ENCODE results near the gene ADD1.

DNA sequence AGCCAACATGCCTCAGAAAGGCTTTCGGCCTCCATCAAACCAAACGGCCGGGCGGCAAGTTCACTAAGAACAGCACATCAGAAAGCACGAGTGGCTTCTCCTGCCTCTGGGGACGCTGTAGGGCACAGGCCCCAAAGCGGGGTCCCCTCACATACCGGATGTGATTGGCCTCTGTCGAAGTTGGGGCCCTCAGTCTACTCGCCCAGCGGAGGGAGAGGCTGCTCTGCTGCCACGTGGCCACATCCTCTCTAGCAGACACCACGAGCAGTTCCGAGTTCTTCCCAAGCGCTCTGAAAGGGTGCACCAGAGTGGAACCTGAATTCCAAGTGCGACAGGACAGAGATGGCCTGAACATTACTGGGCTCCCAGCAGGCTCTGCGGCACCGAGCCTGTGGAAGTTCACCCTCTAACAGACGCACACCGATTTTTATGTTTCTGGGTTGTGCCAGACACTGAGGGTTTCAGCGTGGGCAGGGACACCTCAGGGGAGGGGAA lies 98.4 kb downstream of the ADD1 start:
- TF ChIP-seq NR2F2 (IDR thresholded peaks at IDR 0.05) = no peak
- TF ChIP-seq, protein P1, sequence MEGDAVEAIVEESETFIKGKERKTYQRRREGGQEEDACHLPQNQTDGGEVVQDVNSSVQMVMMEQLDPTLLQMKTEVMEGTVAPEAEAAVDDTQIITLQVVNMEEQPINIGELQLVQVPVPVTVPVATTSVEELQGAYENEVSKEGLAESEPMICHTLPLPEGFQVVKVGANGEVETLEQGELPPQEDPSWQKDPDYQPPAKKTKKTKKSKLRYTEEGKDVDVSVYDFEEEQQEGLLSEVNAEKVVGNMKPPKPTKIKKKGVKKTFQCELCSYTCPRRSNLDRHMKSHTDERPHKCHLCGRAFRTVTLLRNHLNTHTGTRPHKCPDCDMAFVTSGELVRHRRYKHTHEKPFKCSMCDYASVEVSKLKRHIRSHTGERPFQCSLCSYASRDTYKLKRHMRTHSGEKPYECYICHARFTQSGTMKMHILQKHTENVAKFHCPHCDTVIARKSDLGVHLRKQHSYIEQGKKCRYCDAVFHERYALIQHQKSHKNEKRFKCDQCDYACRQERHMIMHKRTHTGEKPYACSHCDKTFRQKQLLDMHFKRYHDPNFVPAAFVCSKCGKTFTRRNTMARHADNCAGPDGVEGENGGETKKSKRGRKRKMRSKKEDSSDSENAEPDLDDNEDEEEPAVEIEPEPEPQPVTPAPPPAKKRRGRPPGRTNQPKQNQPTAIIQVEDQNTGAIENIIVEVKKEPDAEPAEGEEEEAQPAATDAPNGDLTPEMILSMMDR (IDR thresholded peaks at IDR 0.05; ENCODE audit: low read depth, low read length, missing input control) = no peak
- TF ChIP-seq RAD21 (IDR thresholded peaks at IDR 0.05) = no peak
- TF ChIP-seq, protein P2, sequence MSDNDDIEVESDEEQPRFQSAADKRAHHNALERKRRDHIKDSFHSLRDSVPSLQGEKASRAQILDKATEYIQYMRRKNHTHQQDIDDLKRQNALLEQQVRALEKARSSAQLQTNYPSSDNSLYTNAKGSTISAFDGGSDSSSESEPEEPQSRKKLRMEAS (IDR thresholded peaks at IDR 0.05) = no peak
- TF ChIP-seq SP1 (IDR thresholded peaks at IDR 0.05) = no peak
- TF ChIP-seq TAF1 (conservative IDR thresholded peaks at IDR 0.05) = no peak
- no peak for TF ChIP-seq EGR1 (IDR thresholded peaks at IDR 0.05; ENCODE audit: low read depth in 2 of 2)
